GM10266 (cell line): ENCODE data around the gene GART.
"Not testable (repeated sequence)": the region's sequence is repeated elsewhere in the genome, so short reads cannot be mapped to it uniquely, and the experiment has no call there.

Experiments
- DNase-seq: peaks from one replicate; pipeline ENCODE4 v3.0.0; 2012; ENCODE audit errors: extremely low spot score
- CTCF ChIP-seq: IDR thresholded peaks from 2 replicates; pipeline ENCODE4 v1.5.1; 2012; ENCODE audit warnings: mild to moderate bottlenecking, low read depth; ENCODE audit not compliant: control insufficient read depth, insufficient read depth; ENCODE audit errors: missing control alignments

The GART gene

GRCh38 chr21:33511639-33512038, 30.3 kb downstream of the GART start:
- no peak for TF ChIP-seq CTCF
- DNase-seq: no peak

DNA sequence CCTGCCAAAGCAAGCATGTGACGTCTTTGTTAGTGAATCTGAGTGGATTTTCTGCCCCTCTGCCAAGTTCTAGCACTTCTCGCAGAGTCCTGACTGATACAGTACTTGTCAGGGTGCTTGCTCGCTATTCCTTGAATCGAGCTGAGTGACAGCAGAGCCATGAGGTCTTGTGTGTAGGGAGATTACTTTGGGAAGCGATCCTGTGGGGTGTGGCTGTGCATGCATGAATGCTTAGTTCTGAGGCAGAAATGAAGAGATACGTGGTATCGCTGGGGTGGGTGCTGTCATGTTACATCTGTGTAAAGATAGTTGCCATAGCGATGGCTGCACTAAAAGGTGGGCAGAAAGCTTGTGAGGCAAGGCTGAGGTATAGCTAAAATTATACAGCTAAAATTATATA, 31.1 kb downstream of the GART start:
- no peak for TF ChIP-seq CTCF
- DNase-seq: no peak

DNA sequence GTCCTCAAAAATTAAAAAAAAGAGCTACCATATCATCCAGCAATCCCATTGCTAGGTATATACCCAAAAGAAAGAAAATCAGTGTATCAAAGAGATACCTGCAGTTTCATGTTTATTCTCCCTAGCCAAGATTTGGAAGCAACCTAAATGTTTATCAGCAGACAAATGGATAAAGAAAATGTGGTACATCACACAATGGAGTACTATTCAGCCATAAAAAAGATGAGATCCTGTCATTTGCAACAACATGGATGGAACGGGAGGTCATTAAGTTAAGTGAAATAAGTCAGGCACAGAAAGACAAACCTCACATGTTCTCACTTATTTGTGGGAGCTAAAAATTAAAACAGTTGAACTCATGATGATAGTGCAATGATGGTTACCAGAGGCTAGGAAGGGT, 34.9 kb downstream of the GART start:
- not testable (repeated sequence) for DNase-seq

GRCh38 chr21:33505833-33506232, 36.1 kb downstream of the GART start:
- DNase-seq: no peak
- no peak for TF ChIP-seq CTCF

DNA sequence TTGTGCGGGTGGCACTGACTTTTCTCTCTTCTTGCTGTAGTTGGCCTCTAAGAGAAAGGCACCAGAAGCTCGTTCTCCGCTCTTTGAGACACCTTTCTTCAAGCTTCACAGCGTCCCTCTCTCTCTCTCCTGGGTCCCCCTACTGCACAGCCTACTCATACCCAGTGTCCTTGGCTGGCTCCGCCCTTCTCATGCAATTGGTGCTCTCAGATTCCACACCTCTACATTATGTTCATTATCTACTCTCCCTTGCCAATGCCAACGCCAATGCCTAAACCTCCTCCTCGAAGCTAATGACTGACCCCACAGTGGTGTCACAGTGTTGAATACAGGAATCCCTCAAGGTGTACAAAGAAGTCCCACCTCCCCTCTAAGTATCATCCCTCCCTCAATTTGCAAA, 45.6 kb downstream of the GART start:
- DNase-seq: no peak
- no peak for TF ChIP-seq CTCF

DNA sequence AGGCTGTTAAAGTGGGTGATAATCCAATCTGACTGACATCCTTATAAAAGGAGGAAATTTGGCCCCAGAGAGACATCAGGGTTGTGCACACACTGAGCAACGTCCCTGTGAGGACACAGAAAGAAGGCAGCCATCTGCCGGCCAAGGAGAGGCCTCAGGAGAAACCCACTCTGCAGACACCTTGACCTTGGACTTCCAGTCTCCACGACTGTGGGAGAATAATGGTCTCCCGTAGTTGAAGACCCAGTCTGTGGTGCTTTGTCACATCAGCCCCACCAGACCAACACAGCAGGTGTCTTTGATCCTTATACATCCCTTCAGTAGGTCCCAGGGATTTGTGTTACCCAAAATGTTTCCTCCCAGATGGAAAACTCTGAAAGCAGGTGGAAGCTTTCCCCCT, 46.2 kb downstream of the GART start:
- DNase-seq: no peak
- TF ChIP-seq CTCF: no peak

DNA sequence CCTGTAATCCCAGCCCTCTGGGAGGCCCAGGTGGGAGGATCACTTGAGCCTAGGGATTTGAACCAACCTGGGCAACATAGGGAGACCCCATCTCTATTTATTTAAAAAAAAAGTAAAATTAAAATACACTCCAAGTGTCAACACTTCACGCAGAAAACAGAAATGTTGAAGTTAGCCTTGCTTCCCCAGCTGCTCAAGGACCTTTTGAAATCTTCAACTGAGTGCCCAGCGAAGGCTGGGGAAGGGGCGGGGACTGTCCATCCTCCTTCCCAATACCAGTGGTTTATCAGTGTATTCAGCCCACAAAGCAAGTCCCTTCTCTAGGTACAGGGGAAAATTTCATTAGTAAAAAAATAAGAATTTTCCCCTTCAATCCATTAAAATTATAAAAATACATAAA, 48.2 kb downstream of the GART start:
- TF ChIP-seq CTCF: no peak
- DNase-seq: no peak

DNA sequence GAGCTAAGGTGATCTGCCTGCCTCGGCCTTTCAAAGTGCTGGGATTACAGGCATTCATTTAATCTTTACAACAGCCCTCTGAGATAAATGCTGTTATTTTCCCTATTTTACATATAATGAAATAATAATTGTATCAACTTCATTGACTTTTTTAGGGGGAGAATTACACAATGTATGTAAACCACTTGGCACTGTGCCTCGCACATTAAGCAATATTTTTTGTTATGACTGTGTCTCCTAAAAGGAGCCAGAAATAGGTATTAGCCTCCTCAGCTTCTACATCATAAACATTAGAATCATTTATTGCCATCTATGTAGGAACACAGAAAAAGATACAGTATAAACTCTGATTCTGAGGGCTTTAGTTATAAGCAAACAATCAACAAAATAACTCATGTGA, 49.3 kb downstream of the GART start:
- no peak for DNase-seq

More for the DNA sequence above, 49.3 kb downstream of the GART start:
- no peak for TF ChIP-seq CTCF
